HCT116 (cell line): Measurements from ENCODE around the gene GTF2IRD1.

ENCODE experiments used
- CEBPB ChIP-seq: IDR thresholded peaks from 2 replicates; pipeline ENCODE4 v1.6.1; 2012; ENCODE audit warnings: low read depth
- CTCF ChIP-seq, 3 experiments: fragments of 200-600 bp in 1 of 3; sonication (generic) in 1 of 3; IDR thresholded peaks in 2 of 3; conservative IDR thresholded peaks in 1 of 3; 2 replicates each; pipeline ENCODE4 v1.5.1; 2012 to 2017; ENCODE audit warnings: low read depth in 2 of 3, low read length in 2 of 3, antibody characterized with exemption in 1 of 3, borderline replicate concordance in 1 of 3, control low read depth in 1 of 3, mild to moderate bottlenecking in 1 of 3, mixed read lengths in 1 of 3, mixed run types in 1 of 3, moderate library complexity in 1 of 3; ENCODE audit not compliant: insufficient read depth in 1 of 3
- EZH2 ChIP-seq: fragments of 200-600 bp; sonication (generic); IDR thresholded peaks from 2 replicates; pipeline ENCODE4 v1.6.1; 2017; ENCODE audit warnings: antibody characterized with exemption, mixed run types
- EZH2phosphoT487 ChIP-seq: fragments of 200-600 bp; IDR thresholded peaks from 2 replicates; pipeline ENCODE4 v1.6.1; 2018; ENCODE audit warnings: antibody characterized with exemption, borderline replicate concordance
- JUND ChIP-seq: IDR thresholded peaks from 2 replicates; pipeline ENCODE4 v1.6.1; 2012
- MAX ChIP-seq: IDR thresholded peaks from 2 replicates; pipeline ENCODE4 v1.6.1; 2012
- POLR2A ChIP-seq: IDR thresholded peaks from 2 replicates; pipeline ENCODE4 v1.7.0; 2011; ENCODE audit warnings: borderline replicate concordance; ENCODE audit not compliant: insufficient read depth, insufficient read length; ENCODE audit errors: extremely low read depth
- POLR2AphosphoS5 ChIP-seq: IDR thresholded peaks from 2 replicates; pipeline ENCODE4 v1.6.1; 2011; ENCODE audit warnings: mild to moderate bottlenecking, low read depth, low read length, moderate library complexity
- RAD21 ChIP-seq: IDR thresholded peaks from 2 replicates; pipeline ENCODE4 v1.6.1; 2012; ENCODE audit warnings: low read depth, mild to moderate bottlenecking
- REST ChIP-seq: IDR thresholded peaks from 2 replicates; pipeline ENCODE4 v1.6.1; 2012; ENCODE audit warnings: low read depth
- SIN3A ChIP-seq: IDR thresholded peaks from 2 replicates; pipeline ENCODE4 v1.6.1; 2012; ENCODE audit warnings: low read depth
- YY1 ChIP-seq: IDR thresholded peaks from 2 replicates; pipeline ENCODE4 v1.6.1; 2011; ENCODE audit warnings: low read length, low read depth, moderate library complexity, mild to moderate bottlenecking; ENCODE audit not compliant: insufficient replicate concordance; ENCODE audit errors: extremely low read depth
- ZFX ChIP-seq: fragments of 450-650 bp; IDR thresholded peaks from 2 replicates; pipeline ENCODE4 v1.6.1; 2017
- ZNF274 ChIP-seq: fragments of 200-500 bp; sonication (Bioruptor generic); IDR thresholded peaks from 2 replicates; pipeline ENCODE4 v1.6.1; 2014; ENCODE audit warnings: mild to moderate bottlenecking, low read depth, low read length, inconsistent platforms

GRCh38 chr7:74511345-74511744, 57.6 kb downstream of the GTF2IRD1 start:
- TF ChIP-seq POLR2A (no peak), POLR2AphosphoS5 (no peak), CTCF (IDR thresholded peaks at IDR 0.05 in 2 of 3, conservative IDR thresholded peaks at IDR 0.05 in 1 of 3; ENCODE audit: borderline replicate concordance in 1 of 3, insufficient read depth in 1 of 3, low read depth in 2 of 3, low read length in 2 of 3) (no peak), JUND (no peak), ZFX (no peak), EZH2 (no peak), YY1 (no peak), RAD21 (no peak), MAX (no peak), SIN3A (no peak), ZNF274 (no peak), REST (no peak), EZH2phosphoT487 (no peak), CEBPB (no peak)
